KMS-11 (cell line): ENCODE data around the gene FTSJ3.
"Not testable (repeated sequence)": the region's sequence is repeated elsewhere in the genome, so short reads cannot be mapped to it uniquely, and the experiment has no call there.

ENCODE experiments used
- H2AFZ ChIP-seq: fragments of 200-600 bp; sonication (generic); 2 replicates; pipeline ENCODE4 v1.6.1; 2016; ENCODE audit warnings: antibody characterized with exemption, mixed run types, low read depth
- H3K27ac ChIP-seq: fragments of 200-600 bp; sonication (generic); 2 replicates; pipeline ENCODE4 v1.6.1; 2016; ENCODE audit warnings: mild to moderate bottlenecking, mixed run types
- H3K27me3 ChIP-seq: fragments of 200-600 bp; sonication (generic); 2 replicates; pipeline ENCODE4 v1.6.1; 2017; ENCODE audit warnings: mild to moderate bottlenecking, low read depth, mixed run types, moderate library complexity; ENCODE audit not compliant: insufficient read depth
- H3K36me3 ChIP-seq: fragments of 200-600 bp; sonication (generic); 2 replicates; pipeline ENCODE4 v1.6.1; 2017; ENCODE audit warnings: mild to moderate bottlenecking, mixed run types; ENCODE audit not compliant: insufficient read depth
- H3K4me1 ChIP-seq: fragments of 200-600 bp; sonication (generic); 2 replicates; pipeline ENCODE4 v1.6.1; 2016; ENCODE audit warnings: mild to moderate bottlenecking, low read depth, mixed run types; ENCODE audit not compliant: poor library complexity, severe bottlenecking
- H3K4me2 ChIP-seq: fragments of 200-600 bp; sonication (generic); 2 replicates; pipeline ENCODE4 v1.7.0; 2016; ENCODE audit warnings: mild to moderate bottlenecking, mixed run types
- H3K4me3 ChIP-seq: fragments of 200-600 bp; sonication (generic); IDR thresholded peaks from 2 replicates; pipeline ENCODE4 v1.6.1; 2017; ENCODE audit warnings: low read depth, low read length, mixed read lengths; ENCODE audit not compliant: insufficient read depth
- H3K79me2 ChIP-seq: fragments of 200-600 bp; sonication (generic); 2 replicates; pipeline ENCODE4 v1.6.1; 2016; ENCODE audit warnings: low read depth, mixed run types; ENCODE audit not compliant: insufficient read depth
- H3K9ac ChIP-seq: fragments of 200-600 bp; sonication (generic); 2 replicates; pipeline ENCODE4 v1.6.1; 2016; ENCODE audit warnings: mild to moderate bottlenecking, mixed run types
- H4K20me1 ChIP-seq: fragments of 200-600 bp; sonication (generic); 2 replicates; pipeline ENCODE4 v1.6.1; 2016; ENCODE audit warnings: mild to moderate bottlenecking, mixed run types; ENCODE audit not compliant: insufficient read depth
- CTCF ChIP-seq: fragments of 200-600 bp; sonication (generic); conservative IDR thresholded peaks from 2 replicates; pipeline ENCODE4 v1.6.1; 2017; ENCODE audit warnings: low read depth, mild to moderate bottlenecking, antibody characterized with exemption, low read length, moderate library complexity, mixed read lengths

FTSJ3 gene

GRCh38 chr17:63843910-63844677, 16.6 kb upstream of the FTSJ3 start:
- H2AFZ ChIP-seq: peak overlapping the region; percentile 97
- H3K27ac ChIP-seq: peak overlapping the region; percentile 65
- no peak overlapping the region for H3K4me3 ChIP-seq
- no peaks in the 10 kb centered on the region for H3K36me3 ChIP-seq
- H3K9ac ChIP-seq: peak overlapping the region; percentile 48; the same call in 1 of the 2 replicates
- peaks cover 39% of the 10 kb centered on the region for H3K4me1 ChIP-seq
- H3K4me2 ChIP-seq: peak overlapping the region; percentile 37
- H3K27me3 ChIP-seq: no peaks in the 10 kb centered on the region
- peaks cover 31% of the 10 kb centered on the region for H3K79me2 ChIP-seq
- TF ChIP-seq CTCF: no peak
- no peaks in the 10 kb centered on the region for H4K20me1 ChIP-seq

- Histone ChIP-seq H3K79me2 (peaks cover 38% of the 10 kb centered on the region), H2AFZ (peak overlapping the region; percentile 97), H3K9ac (peak overlapping the region; percentile 48; the same call in 1 of the 2 replicates), H3K4me2 (peak overlapping the region; percentile 37), H3K27ac (peak overlapping the region; percentile 65), H3K4me1 (peaks cover 42% of the 10 kb centered on the region)
- H3K27me3 ChIP-seq, H3K4me3 ChIP-seq, H3K36me3 ChIP-seq, H4K20me1 ChIP-seq: not testable (repeated sequence)
Observed at GRCh38 chr17:63843387-63843888, 16.0 kb upstream of the FTSJ3 start.

- peak within 1 kb of the TSS; percentile 65 for H3K27ac ChIP-seq
- H3K4me1 ChIP-seq: peaks cover 38% of the 10 kb centered on the region
- H3K27me3 ChIP-seq: no peaks in the 10 kb centered on the region
- peak within 1 kb of the TSS; percentile 97 for H2AFZ ChIP-seq
- no peak within 1 kb of the TSS for H3K4me3 ChIP-seq
- no peaks in the 10 kb centered on the region for H3K36me3 ChIP-seq
- H3K4me2 ChIP-seq: peak within 1 kb of the TSS; percentile 90
- peak within 1 kb of the TSS; percentile 84 for H3K9ac ChIP-seq
- no peak for TF ChIP-seq CTCF
- peaks cover 45% of the 10 kb centered on the region for H3K79me2 ChIP-seq
- H4K20me1 ChIP-seq: no peaks in the 10 kb centered on the region
Observed at GRCh38 chr17:63842540-63843386, 15.3 kb upstream of the FTSJ3 start, which contains the start of gene SMARCD2. SMARCD2 (minus strand) TSS chr17:63842685; CDS start chr17:63842674, 11 bp downstream.

- TF ChIP-seq CTCF: no peak
- peak overlapping the region; percentile 90 for H3K4me2 ChIP-seq
- no peaks in the 10 kb centered on the region; the same call in 1 of the 2 replicates for H3K36me3 ChIP-seq
- H4K20me1 ChIP-seq: no peaks in the 10 kb centered on the region
- H3K27me3 ChIP-seq: no peaks in the 10 kb centered on the region
- peaks cover 38% of the 10 kb centered on the region for H3K4me1 ChIP-seq
- no peak overlapping the region for H3K4me3 ChIP-seq
- H3K79me2 ChIP-seq: peaks cover 49% of the 10 kb centered on the region
- peak overlapping the region; percentile 60 for H3K27ac ChIP-seq
- H2AFZ ChIP-seq: peak overlapping the region; percentile 69
- H3K9ac ChIP-seq: peak overlapping the region; percentile 84
Observed at GRCh38 chr17:63842173-63842539, 14.7 kb upstream of the FTSJ3 start.
